HepG2 (cell line): ENCODE measurements around the gene TMEM183A. TPM values are rescaled to one million over a fixed set of nuclear protein-coding genes. Genes with fewer than 3 reads are reported as not detected.
A peak's percentile ranks its signal among the peaks of the same experiment; 100 is the strongest.

Source experiments
- AGO2 ChIP-seq: fragments of 200-400 bp; formaldehyde crosslinking; optimal IDR thresholded peaks from 2 replicates; pipeline ENCODE3; 2017; ENCODE audit warnings: mild to moderate bottlenecking, low read depth, low read length, moderate library complexity
- ATF1 ChIP-seq: IDR thresholded peaks from 2 replicates; pipeline ENCODE4 v1.6.1; 2016; ENCODE audit warnings: mild to moderate bottlenecking, control low read depth
- BRF2 ChIP-seq: sonication (generic); formaldehyde crosslinking; IDR thresholded peaks from 2 replicates; pipeline ENCODE4 v1.8.1; 2022; ENCODE audit warnings: mild to moderate bottlenecking, missing genetic modification reagents
- HIC2 ChIP-seq: sonication (generic); formaldehyde crosslinking; IDR thresholded peaks from 2 replicates; pipeline ENCODE4 v1.9.0; 2022; ENCODE audit warnings: low read depth, missing genetic modification reagents
- HOXA3 ChIP-seq: sonication (generic); formaldehyde crosslinking; IDR thresholded peaks from 2 replicates; pipeline ENCODE4 v1.5.0; 2020; ENCODE audit warnings: missing genetic modification reagents
- KAT8 ChIP-seq: IDR thresholded peaks from 2 replicates; pipeline ENCODE4 v1.6.1; 2016; ENCODE audit warnings: missing genetic modification reagents, missing compliant biosample characterization
- NR0B2 ChIP-seq: sonication (generic); formaldehyde crosslinking; IDR thresholded peaks from 2 replicates; pipeline ENCODE4 v1.4.0; 2020; ENCODE audit warnings: mild to moderate bottlenecking, missing genetic modification reagents
- PCBP2 ChIP-seq: fragments of 200-400 bp; formaldehyde crosslinking; optimal IDR thresholded peaks from 2 replicates; pipeline ENCODE3; 2018; ENCODE audit warnings: low read length, low read depth; ENCODE audit not compliant: poor library complexity, severe bottlenecking
- POGK ChIP-seq: sonication (generic); formaldehyde crosslinking; conservative IDR thresholded peaks from 2 replicates; pipeline ENCODE4 v1.8.0; 2022; ENCODE audit warnings: mild to moderate bottlenecking, moderate library complexity, missing genetic modification reagents
- SMC3 ChIP-seq: IDR thresholded peaks from 2 replicates; pipeline ENCODE4 v1.6.1; 2011; ENCODE audit warnings: low read length, improper control_type of control experiment
- SRSF1 ChIP-seq: fragments of 200-400 bp; formaldehyde crosslinking; optimal IDR thresholded peaks from 2 replicates; pipeline ENCODE3; 2017; ENCODE audit warnings: mild to moderate bottlenecking, low read depth, low read length, moderate library complexity
- THAP7 ChIP-seq: sonication (generic); formaldehyde crosslinking; IDR thresholded peaks from 2 replicates; pipeline ENCODE4 v1.8.1; 2023; ENCODE audit warnings: mild to moderate bottlenecking, missing genetic modification reagents
- ZFP36L1 ChIP-seq: sonication (generic); formaldehyde crosslinking; IDR thresholded peaks from 2 replicates; pipeline ENCODE4 v1.8.0; 2022; ENCODE audit warnings: mild to moderate bottlenecking, missing genetic modification reagents, moderate library complexity
- ZFY ChIP-seq: sonication (generic); formaldehyde crosslinking; IDR thresholded peaks from 2 replicates; pipeline ENCODE4 v1.4.0; 2020; ENCODE audit warnings: missing genetic modification reagents
- ZKSCAN8 ChIP-seq: IDR thresholded peaks from 2 replicates; pipeline ENCODE4 v1.6.1; 2016; ENCODE audit warnings: borderline replicate concordance, missing genetic modification reagents, missing compliant biosample characterization
- ZNF256 ChIP-seq: sonication (generic); formaldehyde crosslinking; conservative IDR thresholded peaks from 2 replicates; pipeline ENCODE4 v1.4.0; 2020; ENCODE audit warnings: missing genetic modification reagents
- ZNF282 ChIP-seq: fragments of 450-650 bp; IDR thresholded peaks from 2 replicates; pipeline ENCODE4 v1.6.1; 2018; ENCODE audit not compliant: partially characterized antibody
- ZNF292 ChIP-seq: sonication (generic); formaldehyde crosslinking; IDR thresholded peaks from 2 replicates; pipeline ENCODE4 v1.8.1; 2022; ENCODE audit warnings: mild to moderate bottlenecking, low read depth, missing genetic modification reagents, borderline replicate concordance
- ZNF337 ChIP-seq: sonication (generic); formaldehyde crosslinking; IDR thresholded peaks from 2 replicates; pipeline ENCODE4 v1.5.1; 2020; ENCODE audit warnings: missing genetic modification reagents, low read depth, mild to moderate bottlenecking, borderline replicate concordance
- ZNF775 ChIP-seq: sonication (generic); formaldehyde crosslinking; IDR thresholded peaks from 2 replicates; pipeline ENCODE4 v1.4.0; 2020; ENCODE audit warnings: missing genetic modification reagents, mild to moderate bottlenecking, moderate library complexity, borderline replicate concordance
- polyA plus RNA-seq, 8 experiments: library from polyadenylated mRNA; depleted of rRNA in 3 of 8; stranded (reverse) in 7 of 8; unstranded in 1 of 8; fragments of >200 nt; fragmentation: Illumina TruSeq in 4 of 8; extraction: Trizol in 4 of 8; gene quantifications; 2 replicates each; pipeline versions ENCODE4 v1.2.1 to v1.2.3, GENCODE V29; 2011 to 2016; ENCODE audit warnings: low read depth in 4 of 8, missing spikeins in 1 of 8, mixed read lengths in 1 of 8; ENCODE audit not compliant: insufficient read depth in 1 of 8
- total RNA-seq, 5 experiments: library from RNA; depleted of rRNA; stranded (reverse); fragments of >200 nt; fragmentation: Illumina TruSeq; extraction: Trizol; gene quantifications; 2 replicates each; pipeline ENCODE4 v1.2.3, GENCODE V29; 2016; ENCODE audit warnings: low read depth in 1 of 5

The TMEM183A gene
- total and polyA plus RNA-seq, 2 of the 13 experiments (the other 11 are each of a cell fraction or from before 2014, with no cell fraction given): 59.7 to 82.0 TPM

GRCh38 chr1:202968895-202969295 is 38.3 kb upstream of the TMEM183A start (continued):
- TF ChIP-seq ZNF292 (CRISPR knock-in tag) (peak; percentile 30; the same call in 1 of the 2 replicates), SMC3 (peak; percentile 67), KAT8 (CRISPR knock-in tag) (0 out of 2 replicates have a peak, but pooled peaks have one; percentile 30), ZFY (CRISPR knock-in tag) (peak; percentile 59), POGK (CRISPR knock-in tag) (no peak), AGO2 (no peak), HOXA3 (CRISPR knock-in tag) (0 out of 2 replicates have a peak, but pooled peaks have one; percentile 20), BRF2 (no peak), ZNF337 (CRISPR knock-in tag) (no peak), PCBP2 (no peak), ZFP36L1 (no peak), ZNF256 (no peak), ATF1 (no peak), ZNF282 (no peak), NR0B2 (CRISPR knock-in tag) (no peak), SRSF1 (no peak), HIC2 (no peak), ZKSCAN8 (no peak), ZNF775 (CRISPR knock-in tag) (no peak), THAP7 (CRISPR knock-in tag) (no peak)
